ENCODE measurements around the gene GALNT8.

GRCh38 chr12:4807116-4807783 lies 87.0 kb downstream of the GALNT8 start:
- TF ChIP-seq CTCF (IDR thresholded peaks at IDR 0.05) (no peak), MAX (CRISPR knock-in tag; IDR thresholded peaks at IDR 0.05) (no peak)
